ENCODE results near the gene SLC13A5. TPM values are rescaled to one million over a fixed set of nuclear protein-coding genes. Genes with fewer than 3 reads are reported as not detected.
A peak's percentile ranks its signal among the peaks of the same experiment; 100 is the strongest.

The SLC13A5 gene
- total and polyA plus RNA-seq, 9 of the 15 experiments (the other 6 are each of a cell fraction or from before 2014, with no cell fraction given), result 0.04 TPM; not detected in 8

GRCh38 chr17:6651354-6651918 lies 61.7 kb downstream of the SLC13A5 start, which contains the start of the genes C17orf100 and MED31 (continued):
- TF ChIP-seq ZBTB40 (IDR thresholded peaks at IDR 0.05) (peak; percentile 92), ZBTB40 (CRISPR knock-in tag; IDR thresholded peaks at IDR 0.05) (no peak), MAZ (CRISPR knock-in tag; conservative IDR thresholded peaks at IDR 0.05 in 1 of 2, IDR thresholded peaks at IDR 0.05 in 1 of 2) (peak; percentile 33 to 72; a peak in 2 of 4 replicates), FOXJ3 (CRISPR knock-in tag; IDR thresholded peaks at IDR 0.05) (peak; percentile 71), C11orf30 (IDR thresholded peaks at IDR 0.05; ENCODE audit: low read depth) (peak; percentile 57; the same call in 1 of the 2 replicates), ATF7 (IDR thresholded peaks at IDR 0.05) (peak; percentile 46; the same call in 1 of the 2 replicates), HDAC1 (IDR thresholded peaks at IDR 0.05) (peak in 1 of 2 experiments; percentile 58; a peak in 1 of 4 replicates), THRAP3 (IDR thresholded peaks at IDR 0.05; ENCODE audit: borderline replicate concordance) (no peak), ATF1 (CRISPR knock-in tag; IDR thresholded peaks at IDR 0.05) (no peak), ATF1 (tag; IDR thresholded peaks at IDR 0.05) (peak; percentile 61), NRF1 (conservative IDR thresholded peaks at IDR 0.05 in 1 of 2, IDR thresholded peaks at IDR 0.05 in 1 of 2) (peak; percentile 70 to 75), SMARCC2 (IDR thresholded peaks at IDR 0.05; ENCODE audit: low read depth) (no peak), CCNT2 (IDR thresholded peaks at IDR 0.05; ENCODE audit: borderline replicate concordance, extremely low read depth, insufficient read length, low read depth, low read length) (peak; percentile 35), ETS1 (conservative IDR thresholded peaks at IDR 0.05; ENCODE audit: control insufficient read depth, low read depth, low read length) (0 out of 2 replicates have a peak, but pooled peaks have one; percentile 31)
- TF ChIP-seq, protein P1, sequence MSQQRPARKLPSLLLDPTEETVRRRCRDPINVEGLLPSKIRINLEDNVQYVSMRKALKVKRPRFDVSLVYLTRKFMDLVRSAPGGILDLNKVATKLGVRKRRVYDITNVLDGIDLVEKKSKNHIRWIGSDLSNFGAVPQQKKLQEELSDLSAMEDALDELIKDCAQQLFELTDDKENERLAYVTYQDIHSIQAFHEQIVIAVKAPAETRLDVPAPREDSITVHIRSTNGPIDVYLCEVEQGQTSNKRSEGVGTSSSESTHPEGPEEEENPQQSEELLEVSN (IDR thresholded peaks at IDR 0.05; ENCODE audit: borderline replicate concordance in 1 of 2, extremely low read depth in 1 of 2, insufficient read depth in 1 of 2, insufficient read length in 1 of 2, low read depth in 1 of 2, low read length in 1 of 2, poor library complexity in 1 of 2, severe bottlenecking in 1 of 2), result peak in 1 of 2 experiments; percentile 64
